ENCODE results near the gene GGCX.
"Not testable (repeated sequence)": the region's sequence is repeated elsewhere in the genome, so short reads cannot be mapped to it uniquely, and the experiment has no call there.

The GGCX gene

GRCh38 chr2:85561280-85562212, at the start of gene GGCX:
GGCX (minus strand) TSS chr2:85561493; CDS start chr2:85561428, 65 bp downstream.
- peak; percentile 96 for DNase-seq

DNA sequence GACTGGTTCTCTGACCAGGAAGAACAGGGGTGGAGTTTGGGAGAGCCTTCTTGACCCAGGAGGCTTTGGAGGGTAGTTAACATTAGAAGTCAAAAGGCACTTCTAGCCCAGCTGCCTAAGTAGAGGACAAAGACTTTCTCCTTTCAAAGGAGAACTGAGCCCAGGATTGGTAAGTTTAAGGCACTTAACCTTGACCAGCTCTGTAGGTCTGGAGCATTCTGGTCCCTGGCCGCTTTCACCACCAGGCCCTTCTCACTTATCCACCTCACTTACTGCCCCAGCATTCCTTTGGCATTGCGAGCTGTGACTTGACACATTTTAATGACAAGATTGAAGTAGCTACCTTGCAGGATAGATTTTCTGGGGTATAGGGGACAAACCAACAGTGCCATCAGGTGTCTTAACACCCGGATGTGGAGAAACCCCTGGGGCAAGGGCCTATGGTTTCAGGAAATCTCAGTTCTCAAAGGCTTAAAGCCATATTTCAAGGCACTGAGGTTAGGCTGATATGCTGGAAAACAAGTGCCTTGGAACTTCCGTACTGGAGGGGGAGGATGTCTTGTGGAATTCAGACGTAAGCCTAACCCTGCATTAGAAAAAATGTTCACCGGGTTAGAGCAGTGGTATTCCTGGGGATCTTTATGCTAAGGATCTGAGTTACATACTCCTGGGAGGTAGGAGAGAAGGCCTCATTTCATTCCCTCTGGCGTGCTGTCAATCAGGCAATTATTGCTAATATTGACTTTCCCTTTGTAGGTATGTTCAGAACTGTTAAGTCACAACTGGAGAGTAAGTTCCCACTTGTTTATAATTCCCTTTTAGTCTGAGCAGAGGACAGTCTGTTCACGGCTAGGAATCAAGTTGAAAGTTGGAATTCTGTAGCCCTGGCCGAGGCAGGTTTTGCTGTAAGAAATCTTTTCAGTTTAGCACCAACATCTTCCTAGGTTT, 46.2 kb upstream of the GGCX start:
- DNase-seq, result no peak

DNA sequence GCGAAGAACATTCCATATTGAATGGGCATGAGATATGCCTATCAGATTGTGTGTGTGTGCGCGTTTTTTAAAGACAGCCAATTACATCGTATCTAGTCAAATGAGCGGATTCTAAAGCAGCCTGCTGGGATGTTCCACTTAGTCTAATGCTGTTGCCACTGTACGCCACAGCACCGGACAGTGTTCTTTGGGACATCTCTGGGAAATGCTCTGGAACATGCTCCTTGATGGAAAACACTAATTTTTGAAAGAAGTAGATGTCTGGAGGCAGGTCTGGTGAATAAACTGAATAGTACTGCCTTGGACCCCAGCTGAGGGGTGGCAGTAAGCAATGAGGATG, 44.8 kb upstream of the GGCX start:
- DNase-seq, result no peak

DNA sequence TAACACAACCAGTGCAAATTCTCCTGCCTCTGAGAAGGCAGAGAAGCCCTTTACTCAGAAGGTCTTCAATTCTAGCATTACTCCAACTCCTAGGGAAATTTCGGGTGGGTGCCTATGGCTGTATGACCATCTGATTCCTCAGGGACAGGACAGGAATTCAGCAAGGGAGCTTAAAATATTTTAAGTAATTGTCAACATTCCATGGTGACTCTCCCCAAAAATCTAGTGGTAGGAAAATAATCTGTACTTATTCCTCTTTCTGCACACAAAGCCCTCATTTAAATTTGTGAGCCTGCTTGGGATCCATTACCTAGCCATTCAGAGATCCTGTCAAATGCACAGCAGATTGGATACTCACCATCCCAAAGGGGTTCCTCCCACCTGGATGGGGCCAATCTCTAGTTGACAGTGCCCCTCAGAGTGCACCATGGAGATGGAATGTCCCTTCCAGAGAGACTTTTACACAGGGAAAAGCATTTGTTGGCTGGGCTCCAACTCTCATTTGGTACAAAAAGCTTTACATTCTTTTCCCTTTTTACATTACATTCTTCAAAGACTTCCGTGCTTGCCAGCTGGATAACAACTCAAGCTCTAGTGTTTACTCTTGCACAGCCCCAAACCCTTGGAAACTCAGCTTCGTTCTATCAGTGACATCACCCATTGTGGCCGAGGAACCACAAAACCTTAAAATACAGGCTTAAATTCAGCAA, 44.3 kb upstream of the GGCX start:
- no peak for DNase-seq

GRCh38 chr2:85604568-85605339, 43.5 kb upstream of the GGCX start:
- no peak for DNase-seq

- not testable (repeated sequence) for DNase-seq
Measured at GRCh38 chr2:85604133-85604444, 42.8 kb upstream of the GGCX start.

GRCh38 chr2:85602476-85603234, 41.4 kb upstream of the GGCX start, which contains the start of gene TMEM150A:
TMEM150A (minus strand) TSS chr2:85602698; CDS start chr2:85601948, 750 bp downstream.
- peak; percentile 87 for DNase-seq

DNA sequence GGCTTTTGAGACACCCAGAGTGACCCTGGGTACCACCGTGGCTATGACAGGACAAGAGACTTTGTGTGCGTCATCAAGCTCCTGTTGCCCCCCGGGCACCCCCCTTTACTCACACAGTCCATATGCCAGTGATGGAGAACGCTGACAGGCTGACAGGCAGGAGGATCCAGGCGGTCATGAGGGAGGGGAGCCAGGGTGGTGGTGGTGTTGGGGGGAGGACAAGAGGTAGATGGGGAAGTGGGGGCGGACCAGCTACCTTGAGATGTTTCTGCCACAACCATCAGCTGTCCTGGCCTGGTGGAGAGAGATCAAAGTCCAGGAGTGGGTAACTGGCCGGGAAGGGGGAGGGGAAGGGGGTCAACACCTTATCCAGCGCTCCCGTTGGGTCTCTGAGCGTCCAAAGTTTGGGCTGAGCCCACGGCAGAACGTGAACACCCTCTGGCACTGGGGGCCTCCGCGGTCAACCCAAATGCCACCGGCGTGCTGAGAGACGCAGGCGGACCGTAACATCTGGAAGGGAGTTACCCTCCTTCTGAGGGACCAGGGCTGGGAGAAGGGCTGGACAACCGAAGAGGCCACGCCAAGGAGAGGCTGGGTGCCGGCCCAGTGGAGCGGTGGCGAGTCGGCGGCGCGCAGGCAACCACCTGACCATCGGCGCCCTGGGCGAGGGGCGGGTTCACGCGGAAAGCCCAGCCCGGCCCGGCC, 40.6 kb upstream of the GGCX start:
- DNase-seq, result no peak

- no peak for DNase-seq
Measured at GRCh38 chr2:85600951-85601770, 39.9 kb upstream of the GGCX start.

GRCh38 chr2:85600235-85600575, 38.9 kb upstream of the GGCX start:
- no peak for DNase-seq

- DNase-seq, result no peak
Measured at GRCh38 chr2:85599468-85600234, 38.4 kb upstream of the GGCX start.

DNA sequence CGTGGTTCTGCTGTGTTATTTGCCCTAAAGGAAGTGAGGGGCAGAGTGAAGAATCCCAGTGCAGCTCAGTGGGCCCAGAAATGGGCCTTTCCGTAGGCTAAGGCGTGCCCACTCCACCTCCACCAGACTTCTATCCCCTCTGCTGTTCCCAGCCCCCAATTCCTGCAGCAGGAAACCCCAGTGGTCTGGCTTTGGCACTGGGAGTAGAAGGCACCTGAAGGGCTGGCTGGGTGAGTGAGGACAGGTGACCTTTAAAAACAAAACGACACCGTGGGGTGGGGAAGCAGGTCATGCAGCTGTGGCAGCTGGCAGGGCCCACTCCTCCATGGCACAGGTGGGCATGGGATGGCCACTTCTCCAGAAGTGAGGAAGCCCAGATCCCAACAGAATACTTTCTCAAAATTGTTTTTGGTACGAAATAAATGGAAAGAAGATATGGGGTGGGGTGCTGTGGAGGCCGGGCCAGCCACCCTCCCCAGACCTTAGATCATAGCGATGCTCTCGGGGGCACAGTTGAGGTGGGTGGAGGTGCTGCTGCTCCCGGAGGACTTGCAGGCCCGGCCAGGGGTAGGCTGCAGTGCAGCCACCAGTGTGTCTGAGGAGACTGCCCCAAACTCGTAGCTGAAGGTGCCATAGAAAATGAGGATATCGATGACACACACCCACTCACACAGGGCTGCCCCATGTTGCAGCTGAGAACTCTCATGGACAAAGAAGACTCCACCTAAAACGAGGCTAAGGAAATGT, 37.5 kb upstream of the GGCX start:
- no peak for DNase-seq

DNA sequence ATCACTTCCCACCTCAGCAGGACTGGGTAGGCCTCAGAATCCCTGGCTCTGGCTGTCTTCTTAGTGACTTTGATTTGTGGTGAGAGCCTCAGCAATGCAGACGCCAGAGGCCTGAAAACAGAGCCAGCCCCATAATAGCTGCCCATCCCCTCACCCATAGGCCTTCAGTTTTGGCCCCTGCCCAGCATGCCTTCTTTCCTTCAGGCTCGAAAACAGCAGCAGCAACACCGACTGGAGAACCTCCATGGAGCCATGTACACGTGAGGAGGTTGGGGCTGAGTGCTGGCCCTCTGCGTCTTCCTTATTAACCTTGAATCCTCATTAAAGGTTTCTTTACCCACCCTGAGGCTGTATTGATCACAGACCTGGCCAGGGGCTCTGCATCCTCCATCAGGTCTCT, 35.9 kb upstream of the GGCX start:
- no peak for DNase-seq

- no peak for DNase-seq
Measured at GRCh38 chr2:85596486-85597143, 35.3 kb upstream of the GGCX start.

DNA sequence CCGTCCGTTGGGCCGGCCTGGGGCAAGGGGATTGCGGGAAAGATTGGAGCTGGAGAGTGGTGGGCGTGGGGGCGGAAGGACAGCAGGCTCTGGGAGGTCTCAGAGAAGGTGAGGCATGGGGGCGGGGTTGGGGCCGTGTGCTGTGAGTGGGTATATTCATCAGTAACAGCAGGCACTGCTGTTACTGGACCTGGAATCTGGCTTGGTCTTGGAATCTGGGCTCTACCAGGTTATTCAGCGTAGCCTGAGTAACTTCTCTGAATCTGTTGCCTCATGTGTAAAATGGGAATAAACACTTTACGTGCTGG, 34.7 kb upstream of the GGCX start:
- no peak for DNase-seq

- peak; percentile 98 for DNase-seq
Measured at GRCh38 chr2:85595301-85596025, 34.2 kb upstream of the GGCX start, which contains the start of gene RNF181. RNF181 (plus strand) TSS chr2:85595745; CDS start chr2:85595764, 19 bp downstream.

GRCh38 chr2:85594715-85595300, 33.5 kb upstream of the GGCX start:
- no peak for DNase-seq

Data from NCI-H345 (cell line).